ENCODE data around the gene TUBB4A. TPM values are rescaled to one million over a fixed set of nuclear protein-coding genes. Genes with fewer than 3 reads are reported as not detected.

TUBB4A gene
- polyA plus RNA-seq, 3 donors: 0.18 to 2.0 (median 0.68) TPM

DNA sequence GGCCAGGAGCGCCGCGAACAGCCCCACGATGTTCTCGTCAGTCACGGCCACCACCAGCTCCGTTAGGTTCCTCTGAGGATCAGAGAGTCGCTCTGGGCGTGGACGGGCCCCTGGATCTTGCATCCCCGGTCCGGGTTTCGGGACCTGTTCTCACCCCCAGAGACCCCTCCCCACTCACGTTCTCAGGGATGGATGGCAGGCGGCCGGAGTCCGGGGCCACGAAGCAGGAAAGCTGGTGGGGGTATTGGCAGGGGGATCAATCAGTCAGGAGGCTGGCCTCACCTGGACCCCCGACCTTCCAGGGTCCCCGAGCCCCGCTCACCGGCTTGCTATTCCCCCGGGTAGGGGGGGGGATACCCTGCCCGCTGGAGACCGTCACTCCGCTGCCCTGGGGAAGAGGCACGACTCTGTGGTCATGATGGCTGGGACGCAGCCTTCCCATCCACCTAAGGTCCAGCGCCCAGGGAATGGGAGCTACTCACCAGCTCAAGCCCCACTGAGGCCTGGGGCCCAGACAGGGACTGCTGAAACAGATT lies 25.1 kb downstream of the TUBB4A start:
- 27 to 47% (median 33%) methylated on average over 29 of the region's 29 CpGs for WGBS, 3 donors
- no peak overlapping the region for H3K27ac ChIP-seq (ENCODE audit: low read depth, low read length)

DNA sequence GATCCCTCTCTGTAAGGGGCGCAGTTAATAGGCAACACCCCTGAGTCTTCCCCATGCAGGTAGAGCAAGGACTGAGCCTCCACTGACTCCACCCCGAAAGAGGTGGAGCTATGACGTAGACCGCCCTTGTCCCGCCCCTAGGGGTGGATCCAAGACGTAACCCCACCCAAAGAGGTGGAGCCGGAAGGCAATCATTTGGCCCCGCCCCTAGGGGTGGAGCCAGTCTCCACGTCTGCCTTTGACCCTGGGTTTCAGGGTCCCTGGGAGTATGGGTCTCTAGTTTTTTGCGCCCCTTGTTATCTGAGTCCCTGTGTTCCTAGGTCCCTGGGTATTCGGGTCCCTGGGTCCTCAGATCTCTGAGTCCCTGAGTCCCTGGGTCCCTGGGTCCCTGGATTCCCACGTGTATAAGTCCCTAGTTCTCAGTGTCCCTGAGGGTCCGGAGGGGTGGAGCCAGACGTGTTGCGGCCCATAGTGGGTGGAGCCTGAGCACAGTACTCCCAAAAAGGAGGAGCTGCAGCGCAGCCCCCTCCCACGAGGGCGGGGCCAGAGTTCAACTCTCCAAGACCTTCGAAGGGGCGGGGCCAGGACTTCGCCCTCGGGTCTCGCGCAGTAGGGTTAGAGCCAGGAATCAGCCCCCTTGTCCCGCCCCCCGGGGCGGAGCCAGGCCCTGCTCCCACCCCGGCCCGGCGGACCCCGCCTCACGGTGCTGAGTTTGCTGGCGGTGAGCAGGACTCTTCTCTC lies 25.8 kb downstream of the TUBB4A start:
- 9 to 33% (median 31%) methylated on average over 33 of the region's 33 CpGs for WGBS, 3 donors
- H3K27ac ChIP-seq (ENCODE audit: low read depth, low read length): no peak overlapping the region

DNA sequence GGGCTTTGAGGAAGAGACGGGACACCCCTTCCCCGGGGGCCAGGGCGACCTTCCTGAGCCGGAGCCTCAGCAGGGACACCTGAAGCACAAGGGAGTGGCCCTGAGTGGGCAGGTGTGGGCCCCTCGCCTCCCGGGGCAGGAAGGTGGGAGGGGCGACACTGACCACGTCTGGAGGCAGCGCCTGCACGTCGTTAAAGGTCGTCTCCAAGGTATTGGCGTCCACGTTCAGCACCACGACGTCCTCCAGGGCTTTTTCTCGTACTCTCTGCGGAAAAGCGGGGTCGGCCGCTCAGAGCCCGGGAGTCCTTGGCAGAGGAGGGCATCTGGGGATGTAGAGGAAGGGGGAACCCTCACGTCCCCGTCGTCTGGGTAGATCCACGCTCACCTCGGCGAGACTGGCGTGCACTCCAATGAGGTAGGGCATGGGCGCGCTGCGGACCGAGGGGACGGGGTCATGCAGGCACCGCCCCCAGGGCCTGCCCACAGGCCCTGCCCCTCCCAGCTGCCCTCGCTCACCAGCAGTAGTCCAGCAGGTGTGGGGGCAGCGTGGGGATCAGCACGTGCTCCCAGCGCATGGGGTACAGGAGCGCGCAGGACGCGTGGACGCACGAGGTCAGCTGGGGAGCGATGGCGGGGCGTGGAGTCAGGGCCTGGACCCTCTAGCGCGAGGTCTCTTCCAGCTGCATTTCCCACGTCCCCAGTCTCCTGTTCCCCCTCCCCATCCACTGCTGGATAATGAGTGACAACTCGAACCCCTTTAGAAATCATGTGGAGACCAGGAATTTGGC lies 26.6 kb downstream of the TUBB4A start:
- 21 to 43% (median 31%) methylated on average over 51 to 52 of the region's 52 CpGs for WGBS, 3 donors
- no peak overlapping the region for H3K27ac ChIP-seq (ENCODE audit: low read depth, low read length)

DNA sequence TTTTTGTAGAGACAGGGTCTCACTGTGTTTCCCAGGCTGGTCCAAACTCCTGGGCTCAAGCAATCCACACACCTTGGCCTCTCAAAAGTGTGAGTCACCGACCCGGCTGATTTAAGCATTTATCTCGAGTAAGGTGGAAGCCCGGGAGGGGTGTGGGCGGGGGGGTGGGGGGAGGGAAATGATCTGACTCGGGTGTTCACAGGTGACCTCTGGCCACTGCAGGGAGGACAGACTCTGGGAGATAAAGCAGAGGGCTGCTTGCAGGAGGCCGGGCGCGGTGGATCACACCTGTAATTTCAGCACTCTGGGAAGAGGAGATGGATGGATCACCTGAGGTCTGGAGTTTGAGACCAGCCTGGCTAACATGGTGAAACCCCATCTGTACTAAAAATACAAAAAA lies 28.5 kb downstream of the TUBB4A start:
- no peak overlapping the region for H3K27ac ChIP-seq (ENCODE audit: low read depth, low read length)
- WGBS, 3 donors: 33 to 76% (median 69%) methylated on average over 9 of the region's 9 CpGs

DNA sequence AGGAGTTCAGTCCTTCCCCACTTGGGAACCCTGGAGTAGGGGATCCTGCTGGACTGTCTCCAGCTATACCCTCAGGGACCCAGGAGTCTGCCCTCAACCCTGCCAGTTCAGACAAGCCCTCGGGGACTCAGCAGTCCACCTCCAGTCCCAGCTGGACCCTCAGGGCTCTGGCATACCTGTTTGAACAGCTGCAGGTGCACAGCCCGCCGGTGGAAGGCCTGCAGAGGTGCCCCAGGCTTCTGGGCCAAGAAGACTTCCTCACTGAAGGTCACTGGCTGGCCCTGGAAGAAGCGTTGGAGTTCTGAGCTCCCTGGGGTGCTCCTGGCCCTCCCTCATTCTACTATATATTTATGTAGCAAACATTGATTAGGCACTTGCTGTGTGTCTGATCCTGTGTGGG lies 29.4 kb downstream of the TUBB4A start:
- no peak overlapping the region for H3K27ac ChIP-seq (ENCODE audit: low read depth, low read length)
- WGBS, 3 donors: 45 to 82% (median 73%) methylated on average over 4 of the region's 4 CpGs

DNA sequence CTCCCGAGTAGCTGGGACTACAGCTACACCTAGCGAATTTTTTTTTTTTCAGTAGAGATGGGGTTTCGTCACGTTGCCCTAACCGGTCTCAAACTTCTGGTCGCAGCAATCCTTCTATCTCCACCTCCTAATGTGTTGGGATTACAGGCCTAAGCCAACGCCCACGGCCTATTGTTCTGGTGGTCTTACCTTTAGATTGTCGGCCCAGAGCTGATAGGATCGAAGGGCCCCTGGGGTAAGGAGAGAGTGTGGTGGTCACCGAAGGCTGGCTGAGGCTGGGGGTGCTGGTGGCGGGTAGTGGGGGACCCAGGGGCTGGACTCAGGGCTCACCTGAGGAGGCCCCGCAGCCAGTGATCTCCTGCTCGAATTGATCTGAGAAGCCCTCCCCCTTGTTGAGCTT lies 31.0 kb downstream of the TUBB4A start:
- no peak overlapping the region for H3K27ac ChIP-seq (ENCODE audit: low read depth, low read length)
- WGBS, 3 donors: 81 to 88% (median 86%) methylated on average over 14 of the region's 14 CpGs

DNA sequence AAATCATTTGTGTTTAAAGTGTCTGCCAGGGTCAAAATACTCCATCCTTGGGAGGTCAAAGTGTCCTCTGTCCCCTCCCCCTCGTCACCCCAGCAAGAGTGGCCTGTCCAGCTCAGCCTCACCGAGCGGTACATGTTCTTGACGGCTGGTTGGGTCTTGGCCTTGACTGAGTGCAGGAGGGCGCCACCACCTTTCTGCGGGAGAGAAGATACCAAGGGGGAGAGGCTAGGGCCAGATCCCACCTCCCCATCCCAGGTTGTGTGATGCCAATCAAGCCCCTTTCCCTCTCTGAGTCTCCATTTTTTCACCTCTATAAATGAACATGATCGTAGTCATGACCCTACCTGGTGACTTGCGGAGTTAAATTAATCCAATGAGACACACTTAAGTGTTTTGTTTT lies 31.9 kb downstream of the TUBB4A start:
- H3K27ac ChIP-seq (ENCODE audit: low read depth, low read length): no peak overlapping the region
- 56 to 84% (median 76%) methylated on average over 8 of the region's 8 CpGs for WGBS, 3 donors

DNA sequence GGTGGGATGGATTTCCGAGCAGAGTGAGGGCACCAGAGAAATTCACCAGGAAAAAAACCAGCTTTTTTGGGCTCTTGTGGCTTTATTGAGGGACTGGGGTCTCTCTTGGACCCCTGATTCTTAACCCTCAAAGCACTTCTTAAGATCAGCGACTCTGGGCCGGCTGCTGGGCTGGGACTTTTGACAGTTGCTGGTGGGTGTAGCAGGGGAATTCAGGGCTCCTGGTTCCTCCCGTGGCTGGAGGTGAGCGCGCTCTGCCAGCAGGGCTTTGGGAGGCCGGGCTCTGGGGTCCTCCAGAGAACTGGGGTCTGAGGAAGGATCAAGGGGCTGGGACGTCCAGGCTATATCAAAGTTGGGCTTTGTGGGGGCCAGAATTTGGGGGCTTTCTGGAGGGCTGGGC lies 34.7 kb downstream of the TUBB4A start:
- H3K27ac ChIP-seq (ENCODE audit: low read depth, low read length): no peak overlapping the region
- 79 to 87% (median 79%) methylated on average over 8 of the region's 8 CpGs for WGBS, 3 donors

DNA sequence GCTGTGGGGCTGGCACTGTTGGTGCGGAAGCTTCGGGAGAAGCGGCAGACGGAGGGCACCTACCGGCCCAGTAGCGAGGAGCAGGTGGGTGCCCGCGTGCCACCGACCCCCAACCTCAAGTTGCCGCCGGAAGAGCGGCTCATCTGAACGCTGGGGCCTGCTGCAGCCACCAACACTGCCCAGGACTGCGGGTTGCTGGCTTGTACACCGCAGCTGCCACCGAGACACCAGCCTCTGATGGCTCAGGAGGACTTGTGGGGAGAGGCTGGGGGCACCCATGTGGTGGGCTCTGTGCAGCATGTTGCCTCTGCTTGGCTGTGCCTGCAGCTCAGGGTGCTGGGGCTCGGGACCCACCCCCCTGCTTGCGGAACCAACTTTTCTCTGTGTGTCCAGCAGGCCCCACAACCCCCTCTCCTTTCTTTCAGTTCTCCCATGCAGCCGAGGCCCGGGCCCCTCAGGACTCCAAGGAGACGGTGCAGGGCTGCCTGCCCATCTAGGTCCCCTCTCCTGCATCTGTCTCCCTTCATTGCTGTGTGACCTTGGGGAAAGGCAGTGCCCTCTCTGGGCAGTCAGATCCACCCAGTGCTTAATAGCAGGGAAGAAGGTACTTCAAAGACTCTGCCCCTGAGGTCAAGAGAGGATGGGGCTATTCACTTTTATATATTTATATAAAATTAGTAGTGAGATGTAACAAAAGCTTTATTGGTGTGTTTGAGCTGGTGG lies 35.4 kb downstream of the TUBB4A start:
- no peak overlapping the region for H3K27ac ChIP-seq (ENCODE audit: low read depth, low read length)
- 87 to 91% (median 88%) methylated on average over 21 of the region's 21 CpGs for WGBS, 3 donors

DNA sequence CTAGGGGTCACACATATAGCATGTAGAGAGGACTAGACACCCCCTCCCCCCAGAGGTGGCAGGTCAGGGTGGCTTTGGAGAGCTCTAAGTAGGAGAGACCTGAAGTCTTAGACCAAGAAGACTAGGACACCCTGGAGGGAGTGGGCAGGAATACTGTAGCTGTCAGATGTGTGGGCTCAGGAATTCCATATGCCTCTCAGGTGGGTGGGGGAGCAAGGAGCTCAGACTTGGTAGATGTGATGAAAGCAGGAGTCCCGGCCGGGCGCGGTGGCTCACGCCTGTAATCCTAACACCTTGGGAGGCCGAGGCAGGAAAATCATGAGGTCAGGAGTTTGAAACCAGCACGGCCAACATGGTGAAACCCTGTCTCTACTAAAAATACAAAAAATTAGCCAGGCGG lies 36.4 kb downstream of the TUBB4A start:
- WGBS, 3 donors: 92 to 96% (median 96%) methylated on average over 8 of the region's 8 CpGs
- H3K27ac ChIP-seq (ENCODE audit: low read depth, low read length): no peak overlapping the region

DNA sequence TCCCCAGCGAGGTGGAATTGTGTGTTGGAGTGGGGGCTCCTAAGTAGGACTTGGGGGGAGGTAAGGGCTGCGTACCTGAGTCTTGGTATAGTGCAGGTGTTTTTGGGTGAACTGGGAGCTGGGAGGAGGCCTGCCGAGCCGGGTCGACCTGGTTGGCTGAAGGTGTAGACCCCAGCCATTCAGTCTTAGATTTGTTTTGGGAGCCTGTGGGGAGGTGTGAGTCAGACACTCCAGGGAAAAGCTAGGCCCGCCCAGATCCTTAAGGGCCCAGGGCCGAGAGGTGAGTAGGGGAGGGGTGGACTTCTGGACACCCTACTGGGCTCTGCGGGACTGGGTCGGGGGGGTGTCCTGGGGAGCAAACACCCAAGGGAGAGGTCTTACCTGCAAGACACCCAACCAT lies 37.1 kb downstream of the TUBB4A start:
- WGBS, 3 donors: 21 to 60% (median 44%) methylated on average over 9 of the region's 9 CpGs
- H3K27ac ChIP-seq (ENCODE audit: low read depth, low read length): no peak overlapping the region

DNA sequence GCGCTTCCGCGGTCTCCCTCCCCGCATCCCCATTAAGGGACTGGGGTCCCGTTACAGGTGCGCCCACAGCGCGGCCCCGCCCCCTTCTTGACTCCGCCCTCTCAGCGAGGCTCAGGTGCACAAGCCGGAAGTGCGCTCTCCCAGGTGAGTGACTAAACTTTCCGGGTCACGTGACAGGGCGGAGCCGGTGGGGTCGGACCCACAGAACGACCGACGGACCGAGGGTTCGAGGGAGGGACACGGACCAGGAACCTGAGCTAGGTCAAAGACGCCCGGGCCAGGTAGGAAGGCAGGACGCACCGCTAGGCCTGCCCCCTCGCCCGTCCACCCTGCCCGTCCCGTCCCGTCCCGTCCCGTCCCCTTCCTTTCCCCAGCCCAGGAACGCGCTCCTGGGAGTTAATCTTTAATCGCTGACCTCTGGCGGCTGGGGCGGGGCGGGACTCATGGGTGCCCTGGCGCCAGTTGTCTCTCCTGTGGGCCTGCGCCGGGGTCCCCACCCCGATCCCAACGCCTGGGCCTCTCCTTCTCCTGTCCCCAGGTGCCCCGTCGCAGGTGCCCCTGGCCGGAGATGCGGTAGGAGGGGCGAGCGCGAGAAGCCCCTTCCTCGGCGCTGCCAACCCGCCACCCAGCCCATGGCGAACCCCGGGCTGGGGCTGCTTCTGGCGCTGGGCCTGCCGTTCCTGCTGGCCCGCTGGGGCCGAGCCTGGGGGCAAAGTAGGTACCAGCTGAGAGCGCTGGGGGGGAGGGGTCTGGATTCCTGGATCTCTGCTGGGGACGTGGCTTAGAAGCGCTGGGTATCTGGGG lies 37.8 kb downstream of the TUBB4A start, which contains the start of gene CRB3:
Gene CRB3 (plus strand): TSS at position 202 of the 804 bp plus-strand sequence. CDS start 431 bp downstream, at position 633.
- H3K27ac ChIP-seq (ENCODE audit: low read depth, low read length): no peak within 1 kb of the TSS
- WGBS, 3 donors: 1 to 9% (median 6%) methylated on average over 58 to 65 of the region's 65 CpGs

DNA sequence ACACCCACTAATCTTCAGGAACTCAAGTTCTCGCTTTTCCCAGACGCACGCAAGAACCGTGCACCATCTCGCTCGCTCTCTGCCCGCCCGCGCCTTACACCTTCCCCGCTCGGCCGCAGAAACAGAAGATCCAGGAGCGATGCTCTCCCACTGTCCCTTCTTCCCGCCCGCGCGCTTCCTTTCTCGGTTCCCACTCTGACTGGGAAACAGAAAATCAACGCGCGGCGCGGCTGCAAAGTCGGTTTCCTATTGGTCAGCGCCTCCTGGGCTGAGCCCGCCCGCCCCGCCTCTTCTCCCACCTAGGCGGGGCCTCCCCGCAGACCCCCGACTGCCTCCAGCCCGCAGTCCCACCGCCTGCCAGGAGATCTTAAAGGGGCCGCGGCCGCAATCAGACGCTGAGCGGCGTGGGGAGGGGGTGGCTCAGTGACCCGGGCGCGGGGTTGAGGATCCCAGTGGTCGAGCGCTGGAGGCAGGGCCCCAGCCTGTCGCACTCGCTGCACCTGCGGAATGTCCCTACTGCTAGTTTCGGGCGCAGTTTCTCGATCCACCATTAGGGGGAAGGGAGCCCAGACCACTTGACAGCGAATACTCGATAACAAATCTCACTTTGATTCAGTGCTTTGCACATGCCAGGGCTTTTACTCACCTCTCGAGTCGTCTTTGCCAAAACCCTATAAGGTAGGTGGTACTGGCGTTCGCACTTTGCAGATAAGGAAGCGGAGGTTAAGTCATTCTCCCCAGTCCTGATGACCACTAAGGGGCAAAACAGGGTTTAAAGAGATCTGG lies 41.8 kb downstream of the TUBB4A start:
- no peak overlapping the region for H3K27ac ChIP-seq (ENCODE audit: low read depth, low read length)
- WGBS, 3 donors: 0% methylated on average over 57 of the region's 57 CpGs

DNA sequence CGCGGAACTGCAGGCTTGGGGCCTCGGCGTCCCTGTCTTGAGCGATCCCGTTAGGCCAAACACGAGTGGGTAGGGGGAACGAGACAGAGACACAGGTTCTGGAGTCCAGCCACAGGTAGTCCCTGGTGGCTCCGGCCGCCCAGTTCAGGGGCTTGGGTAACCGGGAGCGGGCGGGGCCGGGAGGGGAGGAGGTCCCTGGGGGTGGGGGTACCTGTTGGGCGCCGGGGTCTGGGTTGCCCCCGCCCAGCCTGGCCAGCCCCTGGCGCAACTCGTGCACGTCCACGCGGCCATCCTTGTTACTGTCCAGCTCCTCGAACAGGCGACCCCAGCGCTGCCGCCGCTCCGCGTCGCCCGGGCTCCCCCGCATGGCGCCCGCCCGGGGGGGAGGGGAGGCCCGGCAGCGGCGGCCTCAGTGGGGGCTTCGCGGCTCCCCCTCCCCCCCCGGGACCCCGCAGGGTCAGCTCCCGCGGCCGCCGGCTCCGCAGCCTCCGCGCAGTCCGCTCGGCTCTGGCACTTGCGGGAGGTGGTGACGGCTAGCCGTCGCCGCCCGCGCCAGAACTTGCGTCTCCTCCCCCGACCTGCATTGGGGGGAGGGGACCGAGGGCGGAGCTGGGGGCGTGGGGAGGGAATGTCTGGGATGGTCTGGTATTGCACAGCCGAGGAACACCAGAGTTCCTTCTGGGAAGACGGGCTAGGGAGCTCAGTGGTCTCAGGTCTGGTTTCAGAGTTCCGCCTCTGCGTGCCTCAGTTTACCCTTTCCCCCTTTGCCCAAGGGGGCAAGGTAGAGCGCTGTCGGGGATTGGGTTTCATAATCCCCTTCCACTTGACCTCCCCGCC lies 42.6 kb downstream of the TUBB4A start, which contains the start of gene SLC25A23:
Gene SLC25A23 (minus strand): TSS at position 531 of the 837 bp plus-strand sequence. CDS start 164 bp downstream, at position 367.
- H3K27ac ChIP-seq (ENCODE audit: low read depth, low read length): no peak within 1 kb of the TSS
- WGBS, 3 donors: 1 to 3% (median 1%) methylated on average over 56 to 67 of the region's 70 CpGs

DNA sequence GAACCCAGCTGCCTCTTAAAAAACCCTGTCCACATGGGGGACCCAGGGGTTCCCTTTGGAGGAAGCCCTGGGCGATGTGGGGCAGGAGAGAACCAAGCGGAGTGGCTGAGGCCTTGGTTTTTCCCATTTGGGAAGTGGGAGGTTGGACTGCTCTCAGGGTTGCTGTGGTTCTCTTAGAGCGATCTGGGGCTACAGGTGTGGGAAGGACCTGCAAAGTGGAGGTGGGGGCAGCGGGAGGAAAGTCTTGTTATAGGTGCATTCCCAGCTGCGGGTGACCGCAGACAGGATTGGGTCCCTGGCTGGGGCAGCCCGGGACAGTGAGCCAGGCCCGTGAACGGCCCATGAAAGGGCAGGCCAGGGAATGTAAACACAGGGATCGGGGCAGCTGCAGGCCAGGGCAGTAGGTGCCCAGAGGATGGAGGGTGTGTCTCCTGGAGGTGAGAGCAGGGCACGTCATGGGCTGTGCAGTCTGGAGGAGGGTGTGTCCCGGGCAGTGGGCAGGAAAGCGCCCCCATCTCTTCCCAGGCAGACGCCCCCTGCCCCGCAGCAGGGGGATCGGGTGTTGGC lies 43.3 kb downstream of the TUBB4A start:
- 31 to 53% (median 52%) methylated on average over 15 to 16 of the region's 16 CpGs for WGBS, 3 donors
- H3K27ac ChIP-seq (ENCODE audit: low read depth, low read length): no peak overlapping the region

Measured in adipose tissue (tissue), 3 donors.